Right renal pelvis (tissue), 4 donors: Measurements from ENCODE around the gene TCF7L1. TPM values are rescaled to one million over a fixed set of nuclear protein-coding genes. Genes with fewer than 3 reads are reported as not detected.
"Not testable (repeated sequence)": the region's sequence is repeated elsewhere in the genome, so short reads cannot be mapped to it uniquely, and the experiment has no call there.

Experiments
- DNase-seq, 4 donors: peaks; one replicate each; pipeline ENCODE4 v3.0.0-alpha.2; 2013; ENCODE audit warnings: low read depth in 4 of 4, low spot score in 3 of 4, missing footprints in 1 of 4
- polyA plus RNA-seq, 4 donors: library from polyadenylated mRNA; unstranded; fragments of 120-200 nt; gene quantifications; one replicate each; pipeline ENCODE4 v1.2.1, GENCODE V29; 2013; ENCODE audit not compliant: insufficient read length in 4 of 4

The TCF7L1 gene
- polyA plus RNA-seq, 4 donors, result 49.5 to 59.1 (median 54.7) TPM

DNA sequence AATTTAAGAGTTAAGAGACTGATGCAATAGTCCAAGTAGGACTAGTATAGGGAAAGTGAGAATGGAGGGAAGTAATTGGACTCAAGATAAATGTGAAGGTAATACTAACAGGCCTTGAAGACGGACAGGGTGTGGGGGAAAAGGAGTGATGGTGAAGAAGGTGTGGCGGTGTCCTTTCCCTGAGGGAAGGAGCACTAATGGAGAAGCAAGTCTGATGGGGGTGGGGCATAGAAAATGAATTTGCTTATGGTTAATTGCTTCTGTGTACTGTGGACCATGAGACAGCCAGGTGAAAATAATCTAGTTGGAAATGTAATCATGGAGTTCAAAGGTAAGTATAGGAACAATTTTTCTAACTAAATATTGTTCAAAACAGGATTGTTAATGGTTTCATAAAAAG, 201.7 kb downstream of the TCF7L1 start:
- no peak for DNase-seq

DNA sequence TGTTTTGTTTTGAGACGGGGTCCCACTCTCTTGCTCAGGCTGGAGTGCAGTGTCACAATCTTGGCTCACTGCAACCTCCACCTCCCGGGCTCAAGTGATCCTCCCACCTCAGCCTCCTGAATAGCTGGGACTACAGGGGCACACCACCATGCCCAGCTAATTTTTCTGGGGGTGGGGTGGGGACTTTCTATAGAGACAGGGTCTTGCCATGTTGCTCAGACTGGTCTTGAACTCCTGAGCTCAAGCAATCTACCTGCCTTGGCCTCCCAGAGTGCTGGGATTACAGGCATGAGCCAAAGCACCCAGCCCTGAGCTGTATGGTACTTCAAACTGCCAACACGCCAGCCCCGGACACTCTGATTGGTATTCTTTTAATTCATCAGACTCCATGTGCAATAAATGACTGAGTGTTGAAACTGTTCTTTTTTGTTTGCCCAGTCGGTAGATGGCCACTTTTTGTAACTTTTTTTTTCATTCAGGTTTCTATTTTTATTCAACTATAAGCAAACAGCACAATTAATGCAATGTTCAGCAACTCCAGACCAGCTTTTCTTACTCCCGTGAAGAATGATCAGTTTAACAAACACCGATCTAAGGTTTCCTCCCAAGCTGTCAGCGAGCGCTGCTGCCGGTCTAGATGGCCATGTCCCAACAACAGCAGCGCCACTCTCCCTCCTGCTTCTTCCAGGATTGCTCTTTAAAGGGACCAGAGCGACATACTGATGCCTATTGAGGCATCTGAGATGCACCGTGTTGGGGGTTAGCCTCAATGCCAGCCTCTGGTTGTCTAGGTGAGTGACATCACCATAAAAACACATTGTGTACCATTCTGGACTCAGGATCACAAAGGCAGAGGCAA, 207.1 kb downstream of the TCF7L1 start:
- no peak for DNase-seq

DNA sequence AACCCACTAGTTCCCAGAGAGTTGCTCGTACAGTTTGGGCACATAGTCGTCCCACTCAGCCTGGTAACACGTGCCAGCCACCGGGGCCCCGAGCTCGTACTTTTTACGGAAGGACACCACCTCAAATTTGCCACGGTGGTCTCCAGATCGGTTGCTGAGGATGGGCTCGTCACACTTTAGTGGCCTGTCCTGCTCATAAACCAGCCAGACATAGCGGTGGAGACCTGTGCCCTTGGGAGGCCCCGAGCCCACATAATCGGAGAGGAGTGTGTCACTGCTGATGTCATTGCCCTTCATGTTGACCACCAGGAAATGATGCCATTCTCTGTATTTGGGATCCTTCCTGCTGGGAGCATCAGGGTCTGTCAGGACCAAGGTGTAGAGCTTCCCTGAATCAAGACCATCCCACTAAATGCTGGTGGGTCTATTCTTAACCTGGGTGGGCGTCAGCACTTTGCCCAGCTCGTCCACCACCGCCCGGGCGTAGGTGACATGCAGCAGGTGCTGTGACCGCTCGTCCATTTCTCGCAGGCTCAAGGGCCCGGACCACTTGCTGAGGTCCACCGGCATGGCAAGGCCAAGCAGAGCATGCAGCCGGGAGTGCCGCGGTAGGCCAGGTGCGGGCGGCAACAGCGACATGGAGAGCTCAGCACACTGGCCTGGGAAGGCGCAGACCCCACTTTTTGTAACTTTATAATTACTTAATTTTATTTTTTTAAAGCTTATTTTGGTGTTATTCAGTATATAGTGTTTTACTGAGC, 208.3 kb downstream of the TCF7L1 start:
- DNase-seq, result no peak

- no peak for DNase-seq
These were observed 209.0 kb downstream of the TCF7L1 start for GRCh38 chr2:85342156-85342555.

DNA sequence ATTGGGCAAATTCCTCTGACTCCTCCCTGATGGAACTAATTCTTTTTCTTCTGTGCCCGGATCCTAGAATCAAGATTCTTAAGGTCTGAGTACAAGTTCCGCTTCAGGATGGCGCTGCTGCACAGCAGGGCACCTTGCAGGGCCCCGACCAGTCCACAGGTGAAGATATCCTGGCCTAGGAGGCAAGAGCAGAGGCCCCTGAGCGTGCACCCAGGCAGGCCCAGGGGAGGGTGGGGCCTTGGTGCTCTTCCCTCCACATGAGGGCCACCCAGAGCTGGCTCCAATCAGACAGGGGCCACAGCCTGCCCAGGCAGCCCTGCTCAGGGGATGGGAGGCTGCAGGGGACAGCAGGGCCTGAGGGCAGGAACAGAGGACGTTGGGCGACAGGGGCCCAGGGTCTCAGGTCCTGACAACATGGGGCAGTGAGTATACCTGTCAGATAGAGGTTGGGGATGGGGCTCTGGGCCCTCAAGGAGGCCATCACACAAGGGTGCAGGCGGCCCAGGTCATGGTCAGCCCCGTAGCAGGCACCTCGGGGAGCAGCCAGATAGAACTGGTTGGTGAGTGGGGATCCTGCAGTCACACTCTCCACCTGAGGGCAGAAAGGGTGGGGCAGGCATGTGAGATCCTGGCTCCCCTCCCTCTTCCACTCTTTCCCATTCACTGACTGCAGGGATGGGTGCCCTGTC, 210.2 kb downstream of the TCF7L1 start:
- DNase-seq, result not testable (repeated sequence)

GRCh38 chr2:85344356-85344954, 211.3 kb downstream of the TCF7L1 start:
- no peak for DNase-seq

DNA sequence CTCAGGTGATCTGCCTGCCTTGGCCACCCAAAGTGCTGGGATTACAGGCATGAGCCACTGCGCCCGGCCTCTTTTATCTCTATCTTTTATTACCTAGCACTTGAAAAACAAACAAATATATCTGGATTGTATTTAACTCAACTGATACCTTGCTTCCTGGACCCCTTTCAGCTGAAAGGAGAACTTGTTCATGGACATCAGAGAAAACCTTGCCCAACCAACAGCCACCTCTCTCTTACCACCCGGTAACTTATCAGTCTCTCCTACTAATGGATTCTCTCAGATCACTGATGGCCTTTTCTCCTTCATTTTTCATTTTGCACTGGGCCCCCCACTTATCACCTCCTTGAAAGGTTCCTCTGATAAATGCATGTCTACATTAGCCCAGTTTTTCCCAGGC, 214.4 kb downstream of the TCF7L1 start:
- no peak for DNase-seq

DNA sequence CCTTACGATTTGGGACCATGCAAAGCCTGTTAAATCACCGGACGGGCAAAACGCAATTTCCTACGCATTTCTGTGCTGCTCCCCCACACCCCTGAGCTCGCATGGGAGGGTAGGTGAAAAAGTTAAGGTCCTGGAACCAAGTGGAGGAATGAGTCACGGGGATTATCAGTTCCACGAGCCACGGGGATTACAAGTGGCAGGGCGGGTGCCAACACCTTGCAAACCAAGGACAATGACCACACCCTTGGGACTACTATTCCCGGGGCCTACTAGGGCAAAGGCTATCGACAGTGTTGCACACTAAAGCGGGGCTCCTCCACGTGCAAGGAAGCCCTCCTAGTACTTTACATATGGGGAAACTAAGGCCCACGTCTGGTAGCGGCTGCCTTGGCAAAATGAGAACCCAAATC, 220.7 kb downstream of the TCF7L1 start:
- no peak for DNase-seq

- DNase-seq, result peak; percentile 98 to 99 (median 98)
These were observed 221.3 kb downstream of the TCF7L1 start, which contains the start of the genes ELMOD3 and RETSAT for GRCh38 chr2:85354286-85355072. ELMOD3 (plus strand) TSS chr2:85354769; CDS start chr2:85357199, 2,430 bp downstream. RETSAT (minus strand) TSS chr2:85354528; CDS start chr2:85354507, 21 bp downstream.

DNA sequence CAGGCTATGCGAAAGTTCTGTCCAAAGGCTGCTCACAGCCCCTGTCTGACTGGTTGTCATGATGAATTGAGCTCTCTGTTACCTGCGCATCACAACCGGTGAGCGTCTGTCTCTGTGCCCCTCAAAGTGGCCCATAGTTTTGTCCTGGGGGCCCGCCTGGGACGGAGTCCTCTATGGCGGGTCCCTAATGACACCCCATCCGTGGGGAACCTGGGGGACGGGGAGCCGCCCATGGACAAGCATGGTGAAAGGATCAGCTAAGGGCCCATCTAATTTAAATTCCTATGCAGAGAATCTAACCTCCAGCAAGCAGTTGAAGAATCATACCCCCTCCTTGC, 221.8 kb downstream of the TCF7L1 start:
- DNase-seq, result no peak

GRCh38 chr2:85355521-85355920, 222.3 kb downstream of the TCF7L1 start:
- DNase-seq, result no peak

DNA sequence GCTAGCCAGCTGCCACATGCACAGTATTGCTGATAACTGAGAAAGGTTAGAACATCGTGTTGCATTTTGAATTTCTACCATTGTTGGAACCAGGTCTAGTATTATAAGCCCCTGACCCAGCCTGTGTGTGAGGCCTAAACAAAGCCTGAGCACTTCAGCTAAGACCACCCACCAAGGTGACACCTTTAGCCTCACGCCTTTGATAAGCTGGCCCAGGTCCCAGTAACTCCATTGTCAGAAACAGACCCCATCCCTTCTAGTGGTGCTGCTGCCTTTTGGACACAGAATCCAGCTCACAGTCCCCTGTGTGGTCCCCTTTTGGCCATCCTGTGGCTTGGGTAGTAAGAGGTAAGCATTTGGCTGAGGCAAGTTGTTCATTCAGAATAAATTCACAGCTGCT, 223.0 kb downstream of the TCF7L1 start:
- no peak for DNase-seq

- no peak for DNase-seq
These were observed 224.5 kb downstream of the TCF7L1 start for GRCh38 chr2:85357736-85358135.

Other genes starting within 250 kb of the TCF7L1 start
- gene TMSB10, start 227.7 kb upstream of the TCF7L1 start, polyA plus RNA-seq, result 1,000 to 10,000 TPM; 1,404 to 1,586 (median 1,478) TPM
- gene KCMF1, start 162.2 kb upstream of the TCF7L1 start, polyA plus RNA-seq, result 10 to 100 TPM; 48.1 to 60.0 (median 54.3) TPM
- gene TGOLN2, start 194.6 kb downstream of the TCF7L1 start, polyA plus RNA-seq, result 100 to 1,000 TPM; 116 to 133 (median 127) TPM
- gene RETSAT, start 221.1 kb downstream of the TCF7L1 start, polyA plus RNA-seq, result 10 to 100 TPM; 13.4 to 26.5 (median 24.8) TPM
- gene ELMOD3, start 221.4 kb downstream of the TCF7L1 start, polyA plus RNA-seq, result 10 to 100 TPM; 23.9 to 27.7 (median 25.7) TPM